H1 (cell line): ENCODE data around the gene CCDC107. TPM values are rescaled to one million over a fixed set of nuclear protein-coding genes. Genes with fewer than 3 reads are reported as not detected.

Experiments
- CTCF ChIA-PET: fragments of 300-600 bp; sonication (Branson Sonifier 250); formaldehyde crosslinking; loops from one replicate; lab custom pipeline; 2021; ENCODE audit not compliant: partially characterized antibody; lab: Charles Lee
- POLR2A ChIA-PET: fragments of 300-600 bp; sonication (Branson Sonifier 250); formaldehyde crosslinking; loops from one replicate; lab custom pipeline; 2021; ENCODE audit warnings: inconsistent platforms; ENCODE audit not compliant: partially characterized antibody; lab: Charles Lee
- DNase-seq, 2 experiments: peaks; one replicate each; pipeline versions ENCODE4 v3.0.0 to v3.0.0-alpha.2; 2010 to 2022; ENCODE audit warnings: low spot score in 2 of 2, low read depth in 1 of 2, mixed read lengths in 1 of 2
- FAIRE-seq: peaks from 2 replicates; lab custom pipeline; 2011; peaks lifted over from hg19 to GRCh38; lab: Jason Lieb, UNC
- H2AFZ ChIP-seq: 2 replicates; pipeline ENCODE4 v1.8.1; 2012; ENCODE audit warnings: low read length, inconsistent platforms
- H2AK5ac ChIP-seq: 2 replicates; pipeline ENCODE4 v1.6.1; 2013; ENCODE audit warnings: low read depth, low read length
- H2BK120ac ChIP-seq: replicated peaks from 2 replicates; pipeline ENCODE3; 2013; ENCODE audit warnings: low read depth, low read length, inconsistent platforms
- H2BK12ac ChIP-seq: 2 replicates; pipeline ENCODE4 v1.6.1; 2013; ENCODE audit warnings: low read depth, low read length
- H2BK15ac ChIP-seq: 2 replicates; pipeline ENCODE4 v1.6.1; 2013; ENCODE audit warnings: low read length
- H2BK20ac ChIP-seq: 2 replicates; pipeline ENCODE4 v1.6.1; 2013; ENCODE audit warnings: low read length
- H2BK5ac ChIP-seq: 2 replicates; pipeline ENCODE4 v1.6.1; 2013; ENCODE audit warnings: low read depth, low read length
- H3K14ac ChIP-seq: 2 replicates; pipeline ENCODE4 v1.6.1; 2013; ENCODE audit warnings: inconsistent platforms; ENCODE audit not compliant: insufficient read length
- H3K18ac ChIP-seq: 2 replicates; pipeline ENCODE4 v1.6.1; 2013; ENCODE audit warnings: low read length; ENCODE audit errors: extremely low read depth
- H3K23ac ChIP-seq: 2 replicates; pipeline ENCODE4 v1.6.1; 2013; ENCODE audit warnings: inconsistent platforms; ENCODE audit not compliant: insufficient read length
- H3K23me2 ChIP-seq: 2 replicates; pipeline ENCODE4 v1.6.1; 2013; ENCODE audit warnings: low read depth, low read length
- H3K27ac ChIP-seq: 2 replicates; pipeline ENCODE4 v1.6.1; 2011; ENCODE audit warnings: low read depth, low read length, inconsistent platforms
- H3K27me3 ChIP-seq, 4 experiments: replicated peaks in 1 of 4; 1 replicate in 1 of 4; 2 replicates in 3 of 4; pipeline versions ENCODE4 v1.6.1 to v1.8.1; 2011 to 2013; ENCODE audit warnings: low read length in 3 of 4, mild to moderate bottlenecking in 3 of 4, inconsistent platforms in 2 of 4, mixed read lengths in 2 of 4, moderate library complexity in 1 of 4; ENCODE audit not compliant: control insufficient read depth in 3 of 4, insufficient read depth in 3 of 4; ENCODE audit errors: extremely low read depth in 1 of 4
- H3K36me3 ChIP-seq, 4 experiments: 2 replicates each; pipeline versions ENCODE4 v1.6.1 to v1.8.1; 2011 to 2013; ENCODE audit warnings: mild to moderate bottlenecking in 4 of 4, low read length in 3 of 4, moderate library complexity in 2 of 4, control low read depth in 1 of 4, inconsistent platforms in 1 of 4; ENCODE audit not compliant: insufficient read depth in 4 of 4, control insufficient read depth in 2 of 4
- H3K4ac ChIP-seq: replicated peaks from 2 replicates; pipeline ENCODE3; 2013; ENCODE audit warnings: low read length, low read depth, mixed read lengths, inconsistent platforms; ENCODE audit not compliant: insufficient read length
- H3K4me1 ChIP-seq, 4 experiments: replicated peaks in 1 of 4; 1 replicate in 1 of 4; 2 replicates in 3 of 4; pipeline versions ENCODE4 v1.6.1 to v1.8.1; 2011 to 2013; ENCODE audit warnings: low read length in 3 of 4, inconsistent platforms in 2 of 4, mixed read lengths in 1 of 4; ENCODE audit not compliant: insufficient read depth in 4 of 4, control insufficient read depth in 3 of 4
- H3K4me2 ChIP-seq, 2 experiments: 2 replicates each; pipeline versions ENCODE4 v1.6.1 to v1.8.1; 2011 to 2013; ENCODE audit warnings: low read depth in 2 of 2, low read length in 2 of 2, control low read depth in 1 of 2, inconsistent platforms in 1 of 2, mild to moderate bottlenecking in 1 of 2; ENCODE audit not compliant: insufficient read depth in 1 of 2
- H3K4me3 ChIP-seq, 4 experiments: fragments of 200-600, 300-600 bp in 1 of 4; sonication (generic), shearing (Covaris generic), sonication (Bioruptor Twin) in 1 of 4; 2 replicates each; pipeline versions ENCODE4 v1.5.1 to v1.8.1; 2011 to 2016; ENCODE audit warnings: low read length in 4 of 4, low read depth in 3 of 4, control low read depth in 2 of 4, inconsistent platforms in 2 of 4, mild to moderate bottlenecking in 2 of 4, mixed read lengths in 1 of 4, moderate library complexity in 1 of 4; ENCODE audit not compliant: insufficient read depth in 2 of 4; ENCODE audit errors: extremely low read depth in 1 of 4
- H3K56ac ChIP-seq: replicated peaks from 2 replicates; pipeline ENCODE3; 2013; ENCODE audit warnings: low read depth, mild to moderate bottlenecking, mixed read lengths, low read length, inconsistent platforms; ENCODE audit not compliant: insufficient read length
- H3K79me1 ChIP-seq: 2 replicates; pipeline ENCODE4 v1.6.1; 2013; ENCODE audit warnings: low read depth, low read length, control low read depth
- H3K79me2 ChIP-seq, 2 experiments: 2 replicates each; pipeline versions ENCODE4 v1.6.1 to v1.8.1; 2012 to 2013; ENCODE audit warnings: low read length in 2 of 2, mild to moderate bottlenecking in 2 of 2, inconsistent platforms in 1 of 2; ENCODE audit not compliant: insufficient read depth in 2 of 2, control insufficient read depth in 1 of 2
- H3K9ac ChIP-seq, 4 experiments: replicated peaks in 1 of 4; 1 replicate in 1 of 4; 2 replicates in 3 of 4; pipeline versions ENCODE4 v1.6.1 to v1.8.1; 2011 to 2013; ENCODE audit warnings: low read depth in 3 of 4, low read length in 3 of 4, control low read depth in 2 of 4, mild to moderate bottlenecking in 2 of 4, moderate library complexity in 2 of 4, inconsistent platforms in 1 of 4; ENCODE audit errors: extremely low read depth in 1 of 4
- H3K9me3 ChIP-seq, 2 experiments: 2 replicates each; pipeline versions ENCODE4 v1.6.1 to v1.8.1; 2012 to 2013; ENCODE audit warnings: mild to moderate bottlenecking in 2 of 2, moderate library complexity in 2 of 2, control low read depth in 1 of 2, inconsistent platforms in 1 of 2, low read depth in 1 of 2, low read length in 1 of 2, mixed read lengths in 1 of 2; ENCODE audit not compliant: insufficient read depth in 2 of 2
- H4K20me1 ChIP-seq, 2 experiments: replicated peaks in 1 of 2; 2 replicates each; pipeline versions ENCODE3 to v1.8.1; 2011 to 2013; ENCODE audit warnings: inconsistent platforms in 2 of 2, low read length in 2 of 2, mild to moderate bottlenecking in 1 of 2; ENCODE audit not compliant: insufficient read depth in 2 of 2, control insufficient read depth in 1 of 2
- H4K5ac ChIP-seq: 2 replicates; pipeline ENCODE4 v1.6.1; 2013; ENCODE audit warnings: low read length, low read depth, mixed read lengths, inconsistent platforms; ENCODE audit not compliant: insufficient read length
- H4K8ac ChIP-seq: 2 replicates; pipeline ENCODE4 v1.8.0; 2013; ENCODE audit warnings: mild to moderate bottlenecking, moderate library complexity, low read length, inconsistent platforms; ENCODE audit not compliant: insufficient read depth; ENCODE audit errors: extremely low read depth
- H4K91ac ChIP-seq: replicated peaks from 2 replicates; pipeline ENCODE3; 2013; ENCODE audit warnings: low read length, mixed read lengths, inconsistent platforms; ENCODE audit not compliant: insufficient read length
- ASH2L ChIP-seq: fragments of 200-600, 300-600 bp; sonication (generic); IDR thresholded peaks from one replicate; pipeline ENCODE4 v1.7.1; 2017; ENCODE audit warnings: low read length
- ATF3 ChIP-seq: IDR thresholded peaks from 2 replicates; pipeline ENCODE4 v1.6.1; 2011; ENCODE audit warnings: low read depth, mild to moderate bottlenecking, low read length; ENCODE audit not compliant: insufficient read depth
- CEBPB ChIP-seq: IDR thresholded peaks from 2 replicates; pipeline ENCODE4 v1.6.1; 2012; ENCODE audit warnings: low read depth, low read length
- E2F6 ChIP-seq: IDR thresholded peaks from 2 replicates; pipeline ENCODE4 v1.6.1; 2012; ENCODE audit warnings: inconsistent platforms
- JUN ChIP-seq: IDR thresholded peaks from 2 replicates; pipeline ENCODE4 v1.6.1; 2011; ENCODE audit warnings: low read depth, mild to moderate bottlenecking, improper control_type of control experiment, low read length
- MAX ChIP-seq: IDR thresholded peaks from 2 replicates; pipeline ENCODE4 v1.6.1; 2012; ENCODE audit warnings: inconsistent platforms
- RAD21 ChIP-seq, 2 experiments: IDR thresholded peaks in 1 of 2; conservative IDR thresholded peaks in 1 of 2; 2 replicates each; pipeline ENCODE4 v1.6.1; 2011; ENCODE audit warnings: low read depth in 2 of 2, low read length in 2 of 2, improper control_type of control experiment in 1 of 2, inconsistent platforms in 1 of 2, mild to moderate bottlenecking in 1 of 2, moderate library complexity in 1 of 2
- RBBP5 ChIP-seq: IDR thresholded peaks from 2 replicates; pipeline ENCODE4 v1.7.1; 2012; ENCODE audit warnings: low read depth, mild to moderate bottlenecking, inconsistent platforms, low read length, moderate library complexity, borderline replicate concordance
- WGBS, 2 experiments: shearing (Covaris generic) in 1 of 2; methylation state at CpG; one replicate each; pipeline versions ENCODE4 v1.1.6 to v1.1.7; 2013 to 2015; ENCODE audit warnings: low lambda C conversion rate in 2 of 2, mixed read lengths in 2 of 2, inconsistent platforms in 1 of 2, low coverage in 1 of 2, missing lambda C conversion rate in 1 of 2; ENCODE audit not compliant: insufficient replicate concordance in 2 of 2, insufficient coverage in 1 of 2, insufficient read length in 1 of 2; ENCODE audit errors: extremely low coverage in 1 of 2, missing lambda C conversion rate in 1 of 2; 5-methylcytosine and 5-hydroxymethylcytosine counted together
- polyA plus RNA-seq, 7 experiments: library from polyadenylated mRNA; depleted of rRNA in 3 of 7; stranded (reverse) in 5 of 7; unstranded in 2 of 7; fragments of >200 nt in 5 of 7; fragments of 200-250 nt in 2 of 7; gene quantifications; 1 replicate in 5 of 7; 2 replicates in 1 of 7; 4 replicates in 1 of 7; pipeline versions ENCODE4 v1.2.1 to v1.2.3, GENCODE V29; 2011 to 2013; ENCODE audit warnings: missing spikeins in 2 of 7, mixed read lengths in 2 of 7
- total RNA-seq: library from RNA; stranded (reverse); fragmentation: NEBNext Ultra II Directional; extraction: Animal tissue kit (Norgen Biotek cat#: 25700); gene quantifications from 2 replicates; pipeline ENCODE4 v1.2.1, GENCODE V29; 2021

The CCDC107 gene
- total and polyA plus RNA-seq, 2 of the 8 experiments (the other 6 are each of a cell fraction or from before 2014, with no cell fraction given) = 8.2 to 9.0 TPM

GRCh38 chr9:35650341-35651158 lies 7.5 kb upstream of the CCDC107 start, which contains the start of gene SIT1:
TSS of gene SIT1 (minus strand) at chr9:35650931. CDS start at chr9:35650853, 78 bp downstream.
- H3K23ac ChIP-seq = no peak within 1 kb of the TSS
- H3K36me3 ChIP-seq = no peaks in the 10 kb centered on the region
- no peak within 1 kb of the TSS for H3K14ac ChIP-seq
- H4K20me1 ChIP-seq = no peaks in the 10 kb centered on the region
- peak within 1 kb of the TSS; percentile 86 for H3K18ac ChIP-seq
- CTCF ChIA-PET = interaction anchor here (0.5 to 8.1 kb wide), 9 partner anchors 11 to 1342 kb away, joined by 3 to 149 read pairs (median 4); partner anchors contain the start of genes ARHGEF39, CCDC107, CD72 and CREB3
- 0 out of 2 replicates have a peak within 1 kb of the TSS, but pooled peaks have one; percentile 9 for H2AK5ac ChIP-seq
- peak within 1 kb of the TSS; percentile 68; the same call in 1 of the 2 replicates for H2BK12ac ChIP-seq
- H2BK15ac ChIP-seq = 0 out of 2 replicates have a peak within 1 kb of the TSS, but pooled peaks have one; percentile 72
- peak within 1 kb of the TSS; percentile 45 to 64 for H3K4me2 ChIP-seq
- peak within 1 kb of the TSS; percentile 78; the same call in 1 of the 2 replicates for H2AFZ ChIP-seq
- FAIRE-seq (no peak), DNase-seq (peak in 1 of 2 experiments; percentile 58)
- peak within 1 kb of the TSS; percentile 88; the same call in 1 of the 2 replicates for H2BK20ac ChIP-seq
- H3K27ac ChIP-seq = no peak within 1 kb of the TSS
- no peaks in the 10 kb centered on the region for H3K9me3 ChIP-seq
- H2BK120ac ChIP-seq = peak within 1 kb of the TSS; percentile 10
- peak within 1 kb of the TSS; percentile 70 for H4K91ac ChIP-seq
- no peak within 1 kb of the TSS for H3K9ac ChIP-seq
- H3K79me2 ChIP-seq = no peaks in the 10 kb centered on the region
- H3K56ac ChIP-seq = no peak within 1 kb of the TSS
- H4K5ac ChIP-seq = no peak within 1 kb of the TSS
- 61% methylated on average over 20 of the region's 22 CpGs; no CpG with 5 or more reads in 1 of the 2 experiments for WGBS, 2 experiments
- H4K8ac ChIP-seq = peak within 1 kb of the TSS; percentile 9; the same call in 1 of the 2 replicates
- POLR2A ChIA-PET = interaction anchor here (0.7 to 6.2 kb wide), 7 partner anchors 6 to 77 kb away, joined by 3 to 53 read pairs (median 3); partner anchors contain the start of genes CCDC107, CD72 and RMRP
- no peaks in the 10 kb centered on the region for H3K79me1 ChIP-seq
- peak within 1 kb of the TSS in 1 of 4 experiments; percentile 40; a peak in 2 of 8 replicates for H3K4me3 ChIP-seq
- H3K4ac ChIP-seq = no peak within 1 kb of the TSS
- H3K23me2 ChIP-seq = peaks cover 10% of the 10 kb centered on the region; the same call in 1 of the 2 replicates
- peaks cover 0 to 17% (median 12%) of the 10 kb centered on the region in 4 experiments; a peak in 5 of 7 replicates for H3K4me1 ChIP-seq
- H3K27me3 ChIP-seq = no peaks in the 10 kb centered on the region
- H2BK5ac ChIP-seq = peak within 1 kb of the TSS; percentile 52; the same call in 1 of the 2 replicates
- no peak for TF ChIP-seq JUN
- TF ChIP-seq E2F6 = no peak
- no peak for TF ChIP-seq CEBPB
- no peak for TF ChIP-seq ATF3
- peak; percentile 83; the same call in 1 of the 2 replicates for TF ChIP-seq RBBP5
- peak; percentile 25; the same call in 1 of the 2 replicates for TF ChIP-seq MAX
- TF ChIP-seq ASH2L = peak; percentile 88
- TF ChIP-seq RAD21 (IDR thresholded peaks at IDR 0.05 in 1 of 2, conservative IDR thresholded peaks at IDR 0.05 in 1 of 2; ENCODE audit: low read depth in 2 of 2, low read length in 2 of 2) = no peak
